A549 (cell line): Measurements from ENCODE around the gene PCDHAC1.

Source experiments
- CEBPB ChIP-seq, 2 experiments: fragments of >200 bp in 1 of 2; sonication (Bioruptor Twin) in 1 of 2; formaldehyde crosslinking in 1 of 2; IDR thresholded peaks; 2 replicates each; pipeline ENCODE4 v1.6.1; 2012 to 2016
- POLR2A ChIP-seq: IDR thresholded peaks from 2 replicates; pipeline ENCODE4 v1.6.1; 2012; ENCODE audit warnings: mild to moderate bottlenecking, low read length
- TF ChIP-seq, protein P1 (sequence below): fragments of >200 bp; sonication (Bioruptor Twin); formaldehyde crosslinking; IDR thresholded peaks from 3 replicates; pipeline ENCODE4 v1.5.1; 2016
- TF ChIP-seq, protein P2 (sequence below): IDR thresholded peaks from 2 replicates; pipeline ENCODE4 v1.6.1; 2012
- TF ChIP-seq, protein P3 (sequence below): fragments of 150-350 bp; IDR thresholded peaks from 2 replicates; pipeline ENCODE4 v1.6.1; 2014; ENCODE audit warnings: low read depth, mild to moderate bottlenecking, low read length
- TF ChIP-seq, protein P4 (sequence below): fragments of 450-650 bp; IDR thresholded peaks from 2 replicates; pipeline ENCODE4 v1.6.1; 2014; ENCODE audit warnings: antibody characterized with exemption
- TF ChIP-seq, protein P5 (sequence below): fragments of >200 bp; sonication (Bioruptor Twin); formaldehyde crosslinking; IDR thresholded peaks from 3 replicates; pipeline ENCODE4 v1.6.1; 2016

DNA sequence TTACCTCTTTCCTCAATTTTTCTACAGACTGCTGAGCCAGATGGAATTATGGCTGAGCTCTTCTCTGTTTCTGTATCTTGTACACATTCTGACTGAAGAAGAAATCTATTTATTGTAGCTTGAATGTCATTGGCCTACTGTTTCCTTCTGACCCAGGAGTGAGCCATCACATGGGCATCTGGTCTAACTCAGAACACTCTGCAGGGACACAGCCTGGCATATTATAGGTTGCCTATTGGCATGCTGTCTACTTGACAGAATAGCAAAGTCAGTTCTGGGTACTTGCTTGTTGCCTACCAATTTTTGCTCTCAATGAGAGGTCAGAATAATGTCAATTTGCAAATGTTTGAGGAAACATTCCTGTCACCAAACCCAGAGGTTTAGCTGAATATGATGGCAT is 47.5 kb downstream of the PCDHAC1 start:
- TF ChIP-seq POLR2A = no peak
- TF ChIP-seq, protein P1, sequence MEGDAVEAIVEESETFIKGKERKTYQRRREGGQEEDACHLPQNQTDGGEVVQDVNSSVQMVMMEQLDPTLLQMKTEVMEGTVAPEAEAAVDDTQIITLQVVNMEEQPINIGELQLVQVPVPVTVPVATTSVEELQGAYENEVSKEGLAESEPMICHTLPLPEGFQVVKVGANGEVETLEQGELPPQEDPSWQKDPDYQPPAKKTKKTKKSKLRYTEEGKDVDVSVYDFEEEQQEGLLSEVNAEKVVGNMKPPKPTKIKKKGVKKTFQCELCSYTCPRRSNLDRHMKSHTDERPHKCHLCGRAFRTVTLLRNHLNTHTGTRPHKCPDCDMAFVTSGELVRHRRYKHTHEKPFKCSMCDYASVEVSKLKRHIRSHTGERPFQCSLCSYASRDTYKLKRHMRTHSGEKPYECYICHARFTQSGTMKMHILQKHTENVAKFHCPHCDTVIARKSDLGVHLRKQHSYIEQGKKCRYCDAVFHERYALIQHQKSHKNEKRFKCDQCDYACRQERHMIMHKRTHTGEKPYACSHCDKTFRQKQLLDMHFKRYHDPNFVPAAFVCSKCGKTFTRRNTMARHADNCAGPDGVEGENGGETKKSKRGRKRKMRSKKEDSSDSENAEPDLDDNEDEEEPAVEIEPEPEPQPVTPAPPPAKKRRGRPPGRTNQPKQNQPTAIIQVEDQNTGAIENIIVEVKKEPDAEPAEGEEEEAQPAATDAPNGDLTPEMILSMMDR = no peak
- TF ChIP-seq, protein P2, sequence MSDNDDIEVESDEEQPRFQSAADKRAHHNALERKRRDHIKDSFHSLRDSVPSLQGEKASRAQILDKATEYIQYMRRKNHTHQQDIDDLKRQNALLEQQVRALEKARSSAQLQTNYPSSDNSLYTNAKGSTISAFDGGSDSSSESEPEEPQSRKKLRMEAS = no peak
- TF ChIP-seq, protein P3, sequence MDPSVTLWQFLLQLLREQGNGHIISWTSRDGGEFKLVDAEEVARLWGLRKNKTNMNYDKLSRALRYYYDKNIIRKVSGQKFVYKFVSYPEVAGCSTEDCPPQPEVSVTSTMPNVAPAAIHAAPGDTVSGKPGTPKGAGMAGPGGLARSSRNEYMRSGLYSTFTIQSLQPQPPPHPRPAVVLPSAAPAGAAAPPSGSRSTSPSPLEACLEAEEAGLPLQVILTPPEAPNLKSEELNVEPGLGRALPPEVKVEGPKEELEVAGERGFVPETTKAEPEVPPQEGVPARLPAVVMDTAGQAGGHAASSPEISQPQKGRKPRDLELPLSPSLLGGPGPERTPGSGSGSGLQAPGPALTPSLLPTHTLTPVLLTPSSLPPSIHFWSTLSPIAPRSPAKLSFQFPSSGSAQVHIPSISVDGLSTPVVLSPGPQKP = no peak
- TF ChIP-seq, protein P4, sequence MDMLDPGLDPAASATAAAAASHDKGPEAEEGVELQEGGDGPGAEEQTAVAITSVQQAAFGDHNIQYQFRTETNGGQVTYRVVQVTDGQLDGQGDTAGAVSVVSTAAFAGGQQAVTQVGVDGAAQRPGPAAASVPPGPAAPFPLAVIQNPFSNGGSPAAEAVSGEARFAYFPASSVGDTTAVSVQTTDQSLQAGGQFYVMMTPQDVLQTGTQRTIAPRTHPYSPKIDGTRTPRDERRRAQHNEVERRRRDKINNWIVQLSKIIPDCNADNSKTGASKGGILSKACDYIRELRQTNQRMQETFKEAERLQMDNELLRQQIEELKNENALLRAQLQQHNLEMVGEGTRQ = no peak
- TF ChIP-seq CEBPB (IDR thresholded peaks at IDR 0.05) = no peak
- TF ChIP-seq, protein P5, sequence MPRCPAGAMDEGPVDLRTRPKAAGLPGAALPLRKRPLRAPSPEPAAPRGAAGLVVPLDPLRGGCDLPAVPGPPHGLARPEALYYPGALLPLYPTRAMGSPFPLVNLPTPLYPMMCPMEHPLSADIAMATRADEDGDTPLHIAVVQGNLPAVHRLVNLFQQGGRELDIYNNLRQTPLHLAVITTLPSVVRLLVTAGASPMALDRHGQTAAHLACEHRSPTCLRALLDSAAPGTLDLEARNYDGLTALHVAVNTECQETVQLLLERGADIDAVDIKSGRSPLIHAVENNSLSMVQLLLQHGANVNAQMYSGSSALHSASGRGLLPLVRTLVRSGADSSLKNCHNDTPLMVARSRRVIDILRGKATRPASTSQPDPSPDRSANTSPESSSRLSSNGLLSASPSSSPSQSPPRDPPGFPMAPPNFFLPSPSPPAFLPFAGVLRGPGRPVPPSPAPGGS = no peak
